GM21619 (cell line): ENCODE results near the gene NR2F2.

ENCODE experiments used
- ATAC-seq: cut with Tn5 transposase; IDR thresholded peaks from one replicate; pipeline ENCODE4 v1.9.1; 2021; ENCODE audit not compliant: unreplicated experiment

The NR2F2 gene

DNA sequence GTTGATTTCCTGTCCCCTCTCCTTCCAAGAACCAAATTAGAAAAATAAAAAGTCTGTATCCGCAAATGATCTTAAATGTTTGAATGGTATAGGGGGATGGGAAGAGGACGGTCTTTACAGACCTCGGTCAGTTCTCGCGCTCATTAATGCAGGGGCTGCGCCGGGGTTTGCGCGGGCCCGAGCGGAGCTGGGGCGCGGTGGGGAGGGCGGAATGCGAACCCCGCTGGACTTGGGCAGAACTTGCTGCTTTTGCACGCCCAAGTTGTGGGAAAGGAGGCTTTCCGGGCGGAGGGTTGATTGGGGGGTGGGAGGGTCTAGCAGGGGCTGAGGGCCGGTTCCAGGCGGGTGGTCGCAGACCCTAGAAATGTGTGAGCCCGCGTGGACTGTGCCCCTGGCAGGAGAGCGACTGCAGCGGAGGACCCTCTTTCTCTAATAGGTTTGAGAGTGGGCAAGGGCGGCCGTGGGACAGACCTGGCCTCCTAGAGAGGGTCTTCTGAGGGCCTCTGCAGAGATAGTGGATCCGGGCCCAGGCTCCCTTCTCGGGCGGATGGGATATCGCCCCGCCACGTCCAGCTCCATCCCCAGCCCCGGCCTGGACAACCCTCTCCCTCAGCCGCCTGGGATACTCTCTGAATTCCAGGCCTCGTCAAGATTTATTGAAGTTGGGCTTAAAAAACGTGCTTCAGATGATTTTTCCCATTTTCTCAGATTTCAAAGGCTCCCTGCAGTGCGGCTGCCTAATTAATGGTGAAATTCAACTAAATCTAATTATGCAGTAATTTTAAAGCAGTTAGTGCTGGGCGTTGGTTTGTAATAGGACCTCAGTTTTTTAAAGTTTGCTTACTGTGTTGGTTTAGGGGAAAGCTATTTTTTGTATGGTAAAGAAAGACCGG, 11.3 kb downstream of the NR2F2 start:
- ATAC-seq: no peak

DNA sequence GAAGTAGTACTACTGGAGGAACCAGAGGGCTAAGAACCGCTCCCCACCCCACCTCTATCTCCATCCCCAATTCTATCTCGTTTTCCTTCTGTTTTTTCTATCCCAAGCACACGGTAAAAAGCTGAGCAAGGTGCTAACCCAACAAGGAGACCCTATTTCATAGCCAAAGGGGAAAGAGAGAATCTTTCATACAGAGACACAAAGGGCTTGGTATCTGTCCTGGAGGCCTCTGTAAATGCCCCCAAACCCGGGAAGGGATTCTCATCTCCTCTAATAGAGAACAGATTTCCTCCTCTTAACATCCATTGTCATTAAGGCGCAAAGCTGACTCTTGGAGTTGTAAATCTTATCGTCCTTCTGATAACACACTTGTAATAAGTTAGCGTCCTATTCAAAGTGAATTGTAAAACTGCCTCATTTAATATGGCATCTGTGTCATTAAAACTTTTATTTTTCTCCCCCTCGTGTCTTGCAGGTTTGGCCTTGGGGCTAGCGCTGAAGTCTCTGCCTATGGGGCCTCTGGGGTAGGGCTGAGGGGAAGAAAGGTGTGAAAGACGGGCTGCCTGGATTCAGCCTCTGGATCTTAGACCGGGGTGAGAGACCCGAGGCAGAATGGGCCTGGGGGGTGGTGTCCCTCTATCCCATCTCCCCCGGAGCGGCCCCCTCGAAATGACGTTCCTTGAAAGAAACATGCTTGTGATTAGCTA, 12.1 kb downstream of the NR2F2 start:
- no peak for ATAC-seq

DNA sequence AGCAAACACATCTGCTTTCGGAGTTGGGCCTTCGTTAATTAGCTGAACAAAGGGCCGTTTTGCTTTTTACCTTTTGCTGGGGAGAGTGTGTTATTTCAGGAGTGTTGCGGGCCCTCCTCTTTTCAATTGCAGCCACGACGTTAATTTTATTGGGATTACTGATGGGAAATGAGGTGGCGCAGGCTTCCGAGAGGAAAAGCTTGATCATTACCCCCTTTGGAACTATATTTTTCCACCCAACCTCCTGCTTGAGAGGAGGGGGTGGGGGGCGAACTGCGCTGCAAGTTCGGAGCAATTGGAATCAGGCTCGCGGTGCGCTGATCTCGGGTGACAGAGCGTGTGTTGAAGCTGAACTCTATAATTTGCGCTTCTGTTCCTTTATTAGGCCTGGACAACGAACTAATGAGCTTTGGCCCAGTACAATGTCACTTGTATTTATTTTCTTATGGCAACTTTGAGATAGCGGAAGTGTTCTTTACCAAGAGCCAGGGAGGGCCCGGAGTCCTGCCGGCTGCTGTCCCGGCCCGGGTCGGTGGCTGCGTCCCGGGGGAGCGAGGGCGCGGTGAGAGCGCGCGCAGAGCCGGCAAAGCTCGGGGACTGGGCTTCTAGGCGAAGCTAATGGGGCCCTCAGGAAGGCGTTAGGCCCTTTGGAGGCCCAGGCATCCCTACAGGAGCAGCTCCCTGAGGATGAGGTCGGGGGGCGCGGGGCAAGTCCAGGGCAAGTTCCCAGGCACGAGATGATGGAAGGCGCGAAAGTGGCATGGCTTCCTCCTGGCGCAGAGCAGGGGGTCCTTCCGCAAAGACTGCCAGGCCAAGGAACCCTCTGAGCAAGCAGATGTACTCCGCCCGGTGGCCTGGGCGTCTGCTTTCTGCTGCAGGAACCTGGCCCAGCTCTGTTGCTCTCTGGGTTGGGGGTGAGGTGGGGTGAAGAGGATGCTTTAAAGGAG, 12.9 kb downstream of the NR2F2 start:
- ATAC-seq: no peak

DNA sequence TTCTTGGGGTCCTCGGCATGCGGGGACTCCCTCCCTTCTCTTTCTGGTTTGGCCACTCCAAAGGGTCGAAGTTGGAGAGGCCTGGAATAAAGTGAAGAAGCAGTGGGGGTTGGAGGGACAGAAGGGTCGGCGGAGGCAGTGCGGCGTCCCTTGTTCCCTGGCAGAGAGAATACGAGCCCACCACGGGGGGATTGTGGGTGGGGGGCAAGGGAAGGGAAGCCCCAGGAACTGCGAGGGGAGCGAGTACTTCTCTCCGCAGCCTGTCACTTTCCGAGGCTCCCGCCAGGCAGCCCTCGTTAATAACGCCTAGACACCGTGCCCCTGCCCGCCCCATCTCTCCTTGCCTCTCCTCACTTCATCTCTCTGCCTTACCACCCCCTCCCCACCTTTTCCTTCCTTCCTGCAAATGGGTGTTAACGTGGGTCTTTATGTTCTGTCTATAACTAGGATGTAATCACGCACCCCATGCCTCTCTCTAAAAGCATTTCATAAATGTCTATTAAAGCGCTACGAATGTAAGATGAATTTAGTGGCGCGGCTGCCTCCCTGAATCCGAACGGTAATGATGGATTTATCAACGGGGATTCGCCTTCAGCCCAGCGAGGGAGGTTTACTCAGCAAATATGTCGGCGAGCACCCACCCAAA, 13.7 kb downstream of the NR2F2 start:
- no peak for ATAC-seq

DNA sequence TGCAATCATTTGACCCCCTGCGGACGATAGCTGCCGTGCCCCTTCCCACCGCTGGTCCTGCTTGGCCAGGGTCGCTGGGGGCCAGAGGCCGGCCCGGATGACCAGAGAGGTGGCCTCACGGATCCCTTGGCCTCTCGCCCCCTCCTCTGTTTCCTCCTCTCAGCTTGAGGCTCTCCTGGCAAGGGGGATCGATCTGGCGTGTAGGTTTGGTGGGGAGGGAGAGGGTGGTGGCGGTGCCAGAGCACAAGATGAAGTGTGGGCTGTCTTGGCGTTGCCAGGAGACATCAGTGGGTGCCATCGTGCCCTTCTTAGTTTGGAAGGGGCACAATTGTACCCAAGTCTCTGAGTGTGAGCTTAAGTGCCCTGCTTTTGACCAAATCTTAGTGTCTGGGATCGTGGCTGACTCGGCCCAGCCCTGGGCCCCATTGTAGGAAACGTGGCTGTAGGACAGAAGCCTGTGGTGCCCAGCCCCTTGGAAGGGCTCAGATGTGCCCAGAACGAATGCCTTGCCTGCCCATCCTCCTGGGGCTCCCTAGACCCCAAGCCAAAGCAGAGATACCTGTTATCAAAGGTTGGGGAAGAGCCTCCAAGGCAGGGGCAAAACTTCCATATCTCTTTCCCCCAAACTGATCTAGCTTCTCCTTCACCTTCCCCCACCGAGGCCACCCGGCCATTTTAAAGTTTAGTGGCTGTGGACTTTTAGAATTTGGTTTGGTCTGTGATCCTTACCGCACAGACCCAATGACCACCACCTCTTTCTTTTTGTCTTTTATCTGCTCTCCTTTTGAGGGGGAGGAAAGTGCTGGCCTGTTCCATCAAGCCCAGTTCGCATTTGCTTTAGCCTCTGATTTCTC, 14.4 kb downstream of the NR2F2 start:
- no peak for ATAC-seq

DNA sequence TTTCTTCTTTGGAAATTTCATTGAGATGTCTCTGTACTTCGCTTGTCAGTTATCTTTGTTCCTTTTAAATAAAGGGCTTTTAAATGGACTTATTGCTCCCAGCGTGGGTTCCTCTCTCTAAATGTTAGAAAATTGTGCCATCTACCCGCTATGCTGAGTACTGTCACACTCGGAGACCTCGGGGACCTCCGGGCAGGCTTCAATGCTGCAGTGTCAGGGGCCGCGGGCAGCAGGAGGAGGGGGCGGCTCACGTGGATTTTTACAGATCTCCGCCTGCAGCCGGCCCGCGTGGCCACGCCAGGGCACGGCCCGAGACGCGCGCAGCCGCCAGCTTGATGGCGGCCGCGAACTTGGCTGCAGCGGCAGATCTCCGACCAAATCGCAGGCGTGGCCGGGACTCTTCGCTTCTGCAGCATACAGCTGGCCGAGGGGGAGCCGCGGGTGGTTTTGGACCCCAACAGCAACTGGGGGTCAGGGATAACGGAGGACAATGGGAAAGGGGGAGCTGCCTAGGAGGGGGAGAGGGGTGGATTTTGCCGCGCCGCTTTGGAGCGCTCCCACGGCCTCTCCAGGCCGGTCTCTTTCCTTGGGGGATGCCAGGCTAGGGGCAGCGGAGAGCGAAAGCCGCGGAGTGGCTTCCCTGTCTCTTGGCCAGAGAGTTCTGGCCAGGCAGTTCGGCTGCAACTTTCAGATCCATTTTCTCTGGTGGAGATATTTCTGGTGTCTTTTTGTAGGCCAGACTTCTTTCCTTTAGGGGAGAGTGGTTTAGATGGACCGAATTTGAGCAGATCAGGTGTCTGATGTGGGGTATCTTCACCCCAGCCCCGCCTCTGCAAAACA, 15.3 kb downstream of the NR2F2 start:
- peak; percentile 63 for ATAC-seq

DNA sequence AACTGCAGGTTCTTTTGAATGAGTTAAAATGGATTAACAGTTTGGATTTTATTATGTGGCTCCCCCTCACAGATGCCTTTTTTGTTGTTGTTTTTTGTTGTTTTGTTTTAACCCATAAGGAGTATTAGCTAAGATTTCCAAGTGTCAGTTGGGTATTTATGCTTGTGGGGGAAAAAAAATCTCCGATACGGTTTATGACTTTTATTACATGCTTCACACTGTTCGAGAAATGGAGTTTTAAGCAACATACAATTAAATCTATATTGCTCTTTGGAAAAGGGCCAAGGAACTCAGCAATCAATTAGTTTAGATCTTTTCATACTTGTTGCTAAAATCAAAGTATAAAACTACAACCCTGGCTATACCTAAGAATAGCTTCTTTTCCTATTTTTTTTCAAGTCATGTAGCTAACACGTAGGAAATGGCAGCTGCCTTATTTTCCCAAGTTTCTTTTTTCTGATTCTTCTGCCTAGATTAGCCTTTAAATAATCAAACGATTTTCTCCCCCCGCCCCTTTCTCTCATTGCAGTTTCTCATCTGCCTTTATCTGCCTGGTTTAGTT, 16.0 kb downstream of the NR2F2 start:
- ATAC-seq: no peak

DNA sequence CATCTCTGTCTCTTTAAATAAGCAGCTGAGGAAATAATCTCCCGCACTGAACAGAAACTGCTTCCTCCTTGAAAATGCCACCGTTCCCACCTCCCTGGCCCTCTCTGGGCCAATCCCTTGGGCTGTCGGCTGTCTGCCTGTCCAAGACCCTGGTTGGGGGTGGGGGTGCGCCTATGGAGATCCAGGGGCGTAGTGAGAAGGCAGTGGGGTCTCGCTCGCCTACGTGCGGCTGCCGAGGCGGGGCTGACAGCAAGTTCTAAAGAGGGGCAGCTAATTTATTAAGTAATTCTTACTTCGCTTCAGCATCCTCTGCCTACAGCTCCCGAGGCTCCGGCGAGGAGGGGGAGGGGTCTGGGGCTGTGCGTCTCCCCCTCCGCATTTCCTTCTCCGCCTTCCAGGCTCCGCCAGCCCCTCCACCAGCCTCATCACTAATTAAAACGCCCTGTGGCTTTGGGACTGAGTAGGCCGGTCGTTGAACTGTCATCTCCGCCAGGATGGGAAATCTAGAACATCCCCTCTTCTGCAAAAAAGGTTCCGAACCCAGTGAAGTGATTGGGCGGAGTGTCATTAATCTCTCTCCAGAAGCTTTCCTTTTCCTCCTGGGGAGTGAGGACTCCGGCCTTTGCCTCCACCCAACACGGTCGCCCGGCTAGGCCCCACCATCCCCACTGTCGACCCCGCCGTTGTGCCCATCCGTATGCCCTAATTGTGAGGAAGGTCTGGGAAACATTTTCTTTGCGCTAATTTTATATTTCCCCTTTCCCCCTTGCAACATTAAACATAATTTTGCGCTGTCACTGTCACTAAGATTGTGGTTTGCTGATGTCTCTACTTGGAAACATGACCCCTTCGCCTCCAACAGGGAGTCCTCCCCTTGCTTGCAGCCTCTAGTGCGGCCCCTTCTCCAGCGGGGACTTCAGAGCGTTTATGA, 16.9 kb downstream of the NR2F2 start:
- ATAC-seq: no peak

DNA sequence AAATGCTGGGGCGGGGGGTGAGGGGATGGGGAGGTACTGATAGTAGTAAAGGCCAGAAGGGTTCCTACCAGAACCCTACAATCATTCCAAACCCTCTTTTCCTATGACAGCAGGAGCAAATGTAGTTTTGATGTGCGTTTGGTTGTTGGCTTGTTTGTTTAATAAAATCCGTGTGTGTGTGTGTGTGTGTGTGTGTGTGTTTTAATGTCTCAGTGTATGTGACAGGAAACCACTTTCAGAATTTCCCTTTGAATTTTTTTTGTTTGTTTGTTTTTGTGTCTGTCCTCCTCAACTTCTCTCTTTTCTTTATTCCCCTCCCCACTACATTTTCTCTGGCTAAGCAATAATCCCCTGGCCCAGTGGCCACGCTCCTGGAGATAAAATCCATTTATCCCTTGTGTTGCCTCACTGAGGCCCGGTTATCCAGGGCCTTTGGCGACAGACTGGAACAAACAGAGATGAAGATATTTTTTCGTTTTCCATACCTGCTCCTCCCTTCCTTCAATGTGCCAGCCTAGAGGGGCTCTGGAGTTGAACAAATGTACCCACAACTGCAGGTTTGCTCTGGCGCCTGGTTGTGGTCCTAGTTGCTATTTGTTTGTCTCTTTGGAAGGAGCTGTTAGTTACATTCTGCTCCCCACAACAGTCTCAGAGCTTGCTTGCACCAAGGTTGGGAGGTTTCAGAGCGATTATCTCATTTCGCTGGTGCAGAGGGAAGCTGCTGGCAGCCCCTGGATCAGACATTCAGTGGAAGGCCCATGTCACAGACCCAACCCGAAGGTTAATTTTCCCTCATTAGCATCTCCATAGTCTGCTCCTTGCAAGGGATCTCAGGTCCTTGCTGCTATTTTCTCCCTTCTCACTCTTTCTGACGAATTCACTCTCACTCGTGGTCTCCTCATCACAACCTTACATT, 17.9 kb downstream of the NR2F2 start:
- ATAC-seq: no peak

DNA sequence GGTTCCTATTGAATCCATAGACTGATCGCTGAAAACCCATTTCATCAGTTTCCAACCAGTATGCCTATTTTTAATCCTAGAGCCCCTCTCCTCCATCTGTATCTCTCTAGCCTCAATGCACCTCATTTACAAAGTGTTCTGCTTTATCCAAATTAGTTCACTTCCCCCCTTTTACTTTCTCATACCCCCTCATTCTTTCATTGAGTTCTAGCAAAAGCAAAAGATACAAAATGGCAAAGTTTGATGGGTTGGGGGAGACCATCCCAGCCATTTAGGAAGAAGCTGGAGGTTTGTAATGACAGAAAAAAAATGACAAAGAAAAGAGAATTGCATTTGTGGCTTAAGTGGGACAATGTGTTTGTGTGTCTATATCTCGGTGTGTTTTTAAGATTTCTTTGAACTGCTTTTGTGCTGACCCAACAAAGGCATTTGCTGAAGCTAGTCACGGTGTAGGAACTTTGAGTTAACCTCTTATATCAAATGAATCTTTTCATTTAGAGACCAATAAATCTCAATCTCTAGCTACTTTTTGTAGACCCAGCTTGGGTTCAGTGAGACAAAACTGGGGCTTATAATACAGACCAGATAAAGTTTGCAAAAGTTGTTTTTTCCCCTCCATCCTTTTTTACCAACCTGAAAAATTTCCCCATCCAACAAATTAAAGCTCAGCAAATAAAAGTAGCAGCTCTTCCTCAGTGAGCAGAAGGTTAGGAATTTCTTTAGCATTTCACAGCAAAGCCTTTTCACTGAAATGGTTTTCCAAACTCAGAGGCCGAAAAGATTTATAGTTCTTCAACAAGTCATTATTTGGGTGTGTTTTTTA, 18.7 kb downstream of the NR2F2 start:
- ATAC-seq: no peak

DNA sequence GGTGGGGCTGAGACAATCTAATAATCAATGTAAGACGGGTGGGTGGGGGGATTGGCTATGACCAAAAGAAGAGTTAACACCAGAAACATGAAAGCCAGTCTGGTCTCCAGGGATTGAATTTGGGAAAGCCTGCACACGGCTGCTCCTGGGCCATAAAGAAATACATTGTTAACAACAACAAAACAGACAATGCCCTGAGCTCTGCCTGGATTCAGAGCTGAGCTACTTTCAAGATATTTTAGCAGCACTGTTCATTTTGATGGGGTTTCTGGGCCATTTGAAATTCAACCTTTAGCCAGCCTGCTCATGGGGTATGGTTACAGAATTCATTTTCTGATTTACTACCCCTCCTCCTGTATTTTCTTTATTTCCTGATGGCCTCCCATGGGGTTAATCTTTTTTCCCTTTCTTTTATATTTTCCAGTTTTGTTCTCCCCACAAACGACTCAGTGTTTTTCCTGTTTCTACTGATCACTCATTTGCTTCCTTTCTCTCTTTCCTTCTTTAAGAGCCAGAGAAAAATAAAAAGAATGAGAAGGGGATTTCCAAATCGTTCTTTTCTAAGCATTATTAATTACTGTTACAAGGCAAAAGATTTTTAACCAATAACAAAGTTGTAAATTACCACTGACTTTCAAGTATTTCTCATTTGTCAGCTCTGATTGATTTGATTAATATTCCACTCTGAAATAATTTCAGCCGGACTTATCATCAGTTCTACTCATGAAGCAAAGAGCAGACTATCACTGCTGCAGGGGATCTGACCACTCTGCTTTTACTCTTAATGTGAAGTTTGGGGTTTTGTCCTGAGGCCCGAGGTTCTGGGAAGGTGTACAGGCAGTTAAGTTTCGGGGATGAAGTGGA, 19.6 kb downstream of the NR2F2 start:
- ATAC-seq: no peak

DNA sequence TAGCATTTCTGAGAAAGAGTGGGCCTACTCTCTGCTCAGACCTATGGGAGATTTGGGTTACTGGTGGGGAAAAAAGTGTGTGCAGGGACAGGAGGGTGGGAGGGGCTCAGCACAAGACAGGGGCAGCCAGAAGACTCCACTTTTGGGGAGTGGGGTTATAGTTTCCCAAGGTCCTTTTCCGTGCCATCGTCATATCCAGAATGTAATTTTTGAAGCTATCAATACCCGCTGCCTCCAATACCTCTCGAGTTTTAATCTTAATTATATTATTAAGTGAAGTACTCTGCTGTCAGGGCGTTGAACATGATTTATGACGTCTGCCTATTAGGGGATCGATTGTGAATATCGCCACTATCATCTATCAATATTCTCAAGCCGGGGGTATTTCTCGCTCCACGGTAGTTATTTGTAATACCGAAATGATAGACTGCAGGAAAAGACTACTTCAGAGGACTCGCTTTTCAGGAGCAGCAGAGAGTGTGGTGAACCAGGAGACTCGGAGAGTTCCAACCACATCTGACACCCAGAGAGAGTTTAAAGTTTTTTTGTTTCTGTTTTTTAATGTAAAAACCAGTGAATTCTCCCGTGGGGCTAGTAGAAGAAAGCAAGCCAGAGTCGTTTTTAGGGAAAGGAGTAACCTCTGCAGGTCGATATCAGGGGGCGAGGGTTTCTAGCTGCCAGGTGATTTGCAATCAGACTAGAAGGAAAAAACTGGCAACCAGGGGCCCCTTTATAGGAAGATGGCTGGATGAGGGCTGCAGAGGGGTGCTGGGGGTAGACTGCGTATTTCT, 20.6 kb downstream of the NR2F2 start:
- no peak for ATAC-seq

DNA sequence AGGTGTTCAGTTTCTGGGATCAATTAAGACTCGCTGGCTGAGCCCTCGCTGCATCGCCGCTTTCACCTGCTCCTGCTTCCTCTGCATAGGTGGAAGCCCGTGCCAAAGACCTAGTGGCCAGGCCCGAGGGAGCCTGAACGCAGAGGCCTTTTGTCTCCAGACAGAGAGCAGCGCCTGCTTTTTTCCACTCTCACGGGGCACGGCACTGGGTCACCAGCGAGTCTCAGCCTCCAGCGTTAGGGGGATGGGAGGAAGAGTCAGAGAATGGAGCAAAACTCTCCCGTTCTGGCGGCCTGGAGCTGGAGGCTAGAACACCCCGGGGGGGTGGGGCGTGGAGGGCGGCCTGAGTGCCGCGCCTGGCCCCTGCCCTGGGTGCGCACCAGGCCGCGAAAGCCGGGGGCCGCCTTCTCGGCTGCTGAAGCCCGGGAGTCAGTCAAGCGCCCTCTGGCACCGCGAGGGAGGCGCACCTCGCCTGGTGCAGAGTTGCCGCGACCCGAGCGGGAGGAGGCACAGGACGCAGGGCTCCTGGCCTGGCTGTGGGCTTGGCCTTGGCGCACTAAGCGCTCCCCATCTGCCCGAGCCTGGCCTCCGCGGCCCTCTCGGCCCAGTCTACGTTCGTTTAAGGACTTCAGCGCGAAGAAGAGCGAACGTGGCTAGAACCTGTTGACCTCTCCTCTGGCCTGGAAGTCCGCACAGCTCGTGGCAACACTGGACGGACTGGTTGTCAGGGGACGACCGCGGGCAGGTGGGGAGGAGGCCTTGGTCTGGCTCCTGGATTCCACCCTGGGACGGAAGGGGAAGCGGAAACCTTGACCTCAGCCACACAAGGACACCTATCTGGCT, 21.5 kb downstream of the NR2F2 start:
- ATAC-seq: no peak
